Activated CD4-positive, alpha-beta T cell treated with anti-CD3 and anti-CD28 coated beads for 36 hours (primary cell): Measurements from ENCODE around the gene FOXM1. TPM values are rescaled to one million over a fixed set of nuclear protein-coding genes. Genes with fewer than 3 reads are reported as not detected.

Experiments used
- ATAC-seq: fragments of 200-7000 bp; cut with Tn5 transposase; one replicate; pipeline ENCODE4 v1.10.0; 2021; ENCODE audit warnings: mild to moderate bottlenecking, moderate library complexity
- CTCF ChIA-PET: fragments of 350-600 bp; sonication (Branson Sonifier 250); formaldehyde crosslinking; loops from one replicate; lab custom pipeline; 2021; ENCODE audit warnings: antibody characterized with exemption; lab: Charles Lee
- POLR2A ChIA-PET: fragments of 350-600 bp; sonication (Branson Sonifier 250); formaldehyde crosslinking; loops from one replicate; lab custom pipeline; 2021; ENCODE audit warnings: antibody characterized with exemption, inconsistent platforms; lab: Charles Lee
- DNase-seq: peaks from one replicate; pipeline ENCODE4 v3.0.0-alpha.2; 2020
- H3K27ac Mint-ChIP-seq: one replicate; pipeline ENCODE4 v1.8.0; 2021; ENCODE audit warnings: mixed read lengths
- H3K27me3 Mint-ChIP-seq: one replicate; pipeline ENCODE4 v1.8.0; 2021; ENCODE audit warnings: mixed read lengths
- H3K36me3 Mint-ChIP-seq: one replicate; pipeline ENCODE4 v1.8.0; 2021; ENCODE audit warnings: low read depth, mixed read lengths
- H3K4me1 Mint-ChIP-seq: one replicate; pipeline ENCODE4 v1.8.0; 2021; ENCODE audit warnings: mixed read lengths
- H3K4me3 Mint-ChIP-seq: one replicate; pipeline ENCODE4 v1.8.0; 2021; ENCODE audit warnings: mild to moderate bottlenecking, moderate library complexity, mixed read lengths
- H3K9me3 Mint-ChIP-seq: one replicate; pipeline ENCODE4 v1.8.0; 2021; ENCODE audit warnings: low read depth, mixed read lengths
- intact Hi-C, 2 experiments: fragments of 100-400 bp; cut with DNase I in 1 of 2; cut with micrococcal nuclease in 1 of 2; formaldehyde crosslinking; loops; one replicate each; pipeline versions ENCODE4 v1.14.2 to v1.15.1; 2022 to 2024; cut with DNase I, micrococcal nuclease
- total RNA-seq, 2 experiments: library from RNA; stranded (reverse); gene quantifications; one replicate each; pipeline ENCODE4 v1.2.3, GENCODE V29; 2021

FOXM1 gene
- 10 to 100 TPM; 74.5 to 92.3 TPM for total RNA-seq

- CTCF ChIA-PET, result interaction anchor here (0.7 to 2.3 kb wide), 7 partner anchors 8 to 23 kb away, joined by 3 to 8 read pairs (median 5); partner anchors contain the start of gene TULP3
These were observed at the start of gene FOXM1, which contains the start of gene RHNO1 for GRCh38 chr12:2877047-2877952. Gene FOXM1 (minus strand): TSS chr12:2877174. CDS start chr12:2874478, 2,696 bp downstream. Gene RHNO1 (plus strand): TSS chr12:2877223. CDS start chr12:2885367, 8,144 bp downstream.

GRCh38 chr12:2925322-2925995 is 48.5 kb upstream of the FOXM1 start:
- DNase-seq, result no peak
- CTCF ChIA-PET, result interaction anchor here (0.9 kb wide), 1 partner anchor 9 kb away, joined by 3 read pairs; no protein-coding TSS in a partner anchor

More at GRCh38 chr12:2877047-2877952, at the start of gene FOXM1, which contains the start of gene RHNO1:
- Mint-ChIP-seq H3K36me3 (peaks cover 45% of the 10 kb centered on the region), H3K4me1 (peaks cover 31% of the 10 kb centered on the region), H3K4me3 (peak within 1 kb of the TSS; percentile 99), H3K27me3 (no peaks in the 10 kb centered on the region), H3K9me3 (no peaks in the 10 kb centered on the region), H3K27ac (peak within 1 kb of the TSS; percentile 99)
- intact Hi-C loops, result loop anchor here (1.0 to 10.0 kb wide), 10 partner anchors 9 to 995 kb away; partner anchors contain the start of genes ITFG2 (in 2 of the 2), TULP3 (in 2 of the 2), DCP1B (in 1 of the 2) and PARP11 (in 1 of the 2)
- POLR2A ChIA-PET, result interaction anchor here (0.6 to 2.7 kb wide), 6 partner anchors 8 to 82 kb away, joined by 3 to 10 read pairs (median 4); partner anchors contain the start of genes FKBP4 and TULP3
- ATAC-seq (peak; percentile 77), DNase-seq (peak; percentile 92)

GRCh38 chr12:2924019-2924418 is 47.0 kb upstream of the FOXM1 start:
- intact Hi-C loops, result no loop called here
- H3K36me3 Mint-ChIP-seq, result peaks cover 19% of the 10 kb centered on the region
- H3K27ac Mint-ChIP-seq, result no peak overlapping the region
- ATAC-seq (no peak), DNase-seq (no peak)
- ChIA-PET POLR2A (no interaction called here), CTCF (interaction anchor here (0.6 kb wide), 1 partner anchor 20 kb away, joined by 3 read pairs; no protein-coding TSS in a partner anchor)
- H3K27me3 Mint-ChIP-seq, result no peaks in the 10 kb centered on the region
- peaks cover 11% of the 10 kb centered on the region for H3K4me1 Mint-ChIP-seq
- H3K4me3 Mint-ChIP-seq, result no peak overlapping the region
- no peaks in the 10 kb centered on the region for H3K9me3 Mint-ChIP-seq

More at GRCh38 chr12:2925322-2925995, 48.5 kb upstream of the FOXM1 start:
- Mint-ChIP-seq H3K27ac (peak overlapping the region; percentile 28), H3K9me3 (no peaks in the 10 kb centered on the region), H3K36me3 (peaks cover 23% of the 10 kb centered on the region), H3K4me1 (peaks cover 11% of the 10 kb centered on the region), H3K27me3 (no peaks in the 10 kb centered on the region), H3K4me3 (no peak overlapping the region)
- peak; percentile 67 for ATAC-seq
- intact Hi-C loops, result no loop called here
- POLR2A ChIA-PET, result interaction anchor here (0.5 to 0.6 kb wide), 2 partner anchors 83 to 118 kb away, joined by 3 to 4 read pairs; no protein-coding TSS in a partner anchor

GRCh38 chr12:2923057-2923456 is 46.1 kb upstream of the FOXM1 start:
- ATAC-seq (no peak), DNase-seq (no peak)
- Mint-ChIP-seq H3K36me3 (peaks cover 19% of the 10 kb centered on the region), H3K9me3 (no peaks in the 10 kb centered on the region), H3K4me3 (no peak overlapping the region), H3K27ac (no peak overlapping the region), H3K27me3 (no peaks in the 10 kb centered on the region), H3K4me1 (peaks cover 11% of the 10 kb centered on the region)
- ChIA-PET POLR2A (interaction anchor here (0.6 kb wide), 1 partner anchor 35 kb away, joined by 3 read pairs; no protein-coding TSS in a partner anchor), CTCF (interaction anchor here (0.6 kb wide), 1 partner anchor 1402 kb away, joined by 4 read pairs; no protein-coding TSS in a partner anchor)
- intact Hi-C loops, result no loop called here

- Mint-ChIP-seq H3K4me3 (no peak overlapping the region), H3K4me1 (peaks cover 11% of the 10 kb centered on the region), H3K27ac (no peak overlapping the region), H3K36me3 (peaks cover 19% of the 10 kb centered on the region), H3K9me3 (no peaks in the 10 kb centered on the region), H3K27me3 (no peaks in the 10 kb centered on the region)
- DNase-seq (no peak), ATAC-seq (peak; percentile 73)
- ChIA-PET CTCF (no interaction called here), POLR2A (interaction anchor here (0.6 kb wide), 1 partner anchor 35 kb away, joined by 3 read pairs; no protein-coding TSS in a partner anchor)
- intact Hi-C loops, result no loop called here
These were observed 45.4 kb upstream of the FOXM1 start for GRCh38 chr12:2922329-2922728.

GRCh38 chr12:2919249-2919648 is 42.3 kb upstream of the FOXM1 start:
- ATAC-seq, result no peak
- H3K27me3 Mint-ChIP-seq, result no peaks in the 10 kb centered on the region
- H3K4me1 Mint-ChIP-seq, result peaks cover 2% of the 10 kb centered on the region
- peaks cover 10% of the 10 kb centered on the region for H3K36me3 Mint-ChIP-seq
- intact Hi-C loops, result no loop called here
- ChIA-PET CTCF (no interaction called here), POLR2A (no interaction called here)
- no peak overlapping the region for H3K4me3 Mint-ChIP-seq
- no peak for DNase-seq
- no peaks in the 10 kb centered on the region for H3K9me3 Mint-ChIP-seq
- no peak overlapping the region for H3K27ac Mint-ChIP-seq

- Mint-ChIP-seq H3K4me3 (no peak overlapping the region), H3K27me3 (no peaks in the 10 kb centered on the region), H3K4me1 (no peaks in the 10 kb centered on the region), H3K9me3 (no peaks in the 10 kb centered on the region), H3K36me3 (peaks cover 2% of the 10 kb centered on the region), H3K27ac (no peak overlapping the region)
- ChIA-PET POLR2A (no interaction called here), CTCF (interaction anchor here (1.7 kb wide), 1 partner anchor 26 kb away, joined by 3 read pairs; no protein-coding TSS in a partner anchor)
- intact Hi-C loops, result no loop called here
- ATAC-seq (no peak), DNase-seq (no peak)
These were observed 35.2 kb upstream of the FOXM1 start for GRCh38 chr12:2912216-2912575.

- Mint-ChIP-seq H3K4me3 (no peak overlapping the region), H3K4me1 (no peaks in the 10 kb centered on the region), H3K36me3 (no peaks in the 10 kb centered on the region), H3K9me3 (no peaks in the 10 kb centered on the region), H3K27me3 (no peaks in the 10 kb centered on the region), H3K27ac (no peak overlapping the region)
- CTCF ChIA-PET, result no interaction called here
- no peak for ATAC-seq
- POLR2A ChIA-PET, result interaction anchor here (0.6 kb wide), 1 partner anchor 214 kb away, joined by 3 read pairs; no protein-coding TSS in a partner anchor
- DNase-seq, result no peak
- intact Hi-C loops, result no loop called here
These were observed 27.3 kb upstream of the FOXM1 start for GRCh38 chr12:2904260-2904659.

GRCh38 chr12:2902272-2902880 is 25.4 kb upstream of the FOXM1 start:
- no peak for DNase-seq
- Mint-ChIP-seq H3K9me3 (no peaks in the 10 kb centered on the region), H3K4me1 (no peaks in the 10 kb centered on the region), H3K27me3 (no peaks in the 10 kb centered on the region), H3K36me3 (no peaks in the 10 kb centered on the region), H3K27ac (no peak overlapping the region), H3K4me3 (no peak overlapping the region)
- CTCF ChIA-PET, result no interaction called here
- POLR2A ChIA-PET, result no interaction called here
- no peak for ATAC-seq
- intact Hi-C loops, result no loop called here

- DNase-seq, result no peak
- CTCF ChIA-PET, result no interaction called here
- H3K9me3 Mint-ChIP-seq, result no peaks in the 10 kb centered on the region
- no peak overlapping the region for H3K4me3 Mint-ChIP-seq
- POLR2A ChIA-PET, result interaction anchor here (0.6 to 0.7 kb wide), 2 partner anchors 23 to 117 kb away, joined by 4 read pairs; no protein-coding TSS in a partner anchor
- no peaks in the 10 kb centered on the region for H3K4me1 Mint-ChIP-seq
- H3K27me3 Mint-ChIP-seq, result no peaks in the 10 kb centered on the region
- ATAC-seq, result no peak
- no peak overlapping the region for H3K27ac Mint-ChIP-seq
- intact Hi-C loops, result no loop called here
- no peaks in the 10 kb centered on the region for H3K36me3 Mint-ChIP-seq
These were observed 23.7 kb upstream of the FOXM1 start for GRCh38 chr12:2900642-2901041.
